H1 (cell line): ENCODE data around the gene TMPRSS4. TPM values are rescaled to one million over a fixed set of nuclear protein-coding genes. Genes with fewer than 3 reads are reported as not detected.

Experiments used
- CBX5 ChIP-seq: fragments of 300-800, 300-1000 bp; sonication (generic); IDR thresholded peaks from 2 replicates; pipeline ENCODE4 v1.7.1; 2016; ENCODE audit warnings: antibody characterized with exemption, low read length, low read depth
- CEBPB ChIP-seq: IDR thresholded peaks from 2 replicates; pipeline ENCODE4 v1.6.1; 2012; ENCODE audit warnings: low read depth, low read length
- HDAC6 ChIP-seq: IDR thresholded peaks from one replicate; pipeline ENCODE4 v1.7.1; 2012; ENCODE audit warnings: low read depth, mild to moderate bottlenecking, inconsistent platforms, low read length, moderate library complexity
- NANOG ChIP-seq: IDR thresholded peaks from 2 replicates; pipeline ENCODE4 v1.6.1; 2011; ENCODE audit warnings: low read length, low read depth, mild to moderate bottlenecking, inconsistent platforms; ENCODE audit not compliant: insufficient read depth, poor library complexity, severe bottlenecking
- SIRT6 ChIP-seq: IDR thresholded peaks from one replicate; pipeline ENCODE4 v1.7.1; 2012; ENCODE audit warnings: low read length, inconsistent platforms
- SRF ChIP-seq: IDR thresholded peaks from 2 replicates; pipeline ENCODE4 v1.6.1; 2011; ENCODE audit warnings: mild to moderate bottlenecking, low read depth, low read length, moderate library complexity
- TEAD4 ChIP-seq: IDR thresholded peaks from 2 replicates; pipeline ENCODE4 v1.6.1; 2012; ENCODE audit warnings: low read depth, low read length, inconsistent platforms, mixed read lengths
- polyA plus RNA-seq, 7 experiments: library from polyadenylated mRNA; depleted of rRNA in 3 of 7; stranded (reverse) in 5 of 7; unstranded in 2 of 7; fragments of >200 nt in 5 of 7; fragments of 200-250 nt in 2 of 7; gene quantifications; 1 replicate in 5 of 7; 2 replicates in 1 of 7; 4 replicates in 1 of 7; pipeline versions ENCODE4 v1.2.1 to v1.2.3, GENCODE V29; 2011 to 2013; ENCODE audit warnings: missing spikeins in 2 of 7, mixed read lengths in 2 of 7
- total RNA-seq: library from RNA; stranded (reverse); fragmentation: NEBNext Ultra II Directional; extraction: Animal tissue kit (Norgen Biotek cat#: 25700); gene quantifications from 2 replicates; pipeline ENCODE4 v1.2.1, GENCODE V29; 2021

Gene TMPRSS4
- total and polyA plus RNA-seq, 2 of the 8 experiments (the other 6 are each of a cell fraction or from before 2014, with no cell fraction given): 0.11 to 0.58 TPM

- TF ChIP-seq TEAD4: no peak
- no peak for TF ChIP-seq CEBPB
- no peak for TF ChIP-seq SRF
- TF ChIP-seq NANOG: no peak
- no peak for TF ChIP-seq CBX5
- no peak for TF ChIP-seq SIRT6
- TF ChIP-seq HDAC6: no peak
These were observed 9.9 kb upstream of the TMPRSS4 start (continued) for GRCh38 chr11:118067006-118067405.
